ENCODE measurements around the gene TMPRSS4.

Gene TMPRSS4

GRCh38 chr11:118153976-118154375 lies 77.1 kb downstream of the TMPRSS4 start:
- no peak for DNase-seq (ENCODE audit: low spot score)

GRCh38 chr11:118154641-118155040 lies 77.8 kb downstream of the TMPRSS4 start:
- no peak for DNase-seq (ENCODE audit: low spot score)

GRCh38 chr11:118155776-118156530 lies 79.1 kb downstream of the TMPRSS4 start:
- DNase-seq (ENCODE audit: low spot score): no peak

- no peak for DNase-seq (ENCODE audit: low spot score)
These were observed 79.8 kb downstream of the TMPRSS4 start for GRCh38 chr11:118156531-118157185.

GRCh38 chr11:118157186-118157895 lies 80.5 kb downstream of the TMPRSS4 start:
- no peak for DNase-seq (ENCODE audit: low spot score)

GRCh38 chr11:118161786-118162185 lies 84.9 kb downstream of the TMPRSS4 start:
- DNase-seq (ENCODE audit: low spot score): no peak

GRCh38 chr11:118162846-118163245 lies 86.0 kb downstream of the TMPRSS4 start:
- DNase-seq (ENCODE audit: low spot score): no peak

- no peak for DNase-seq (ENCODE audit: low spot score)
These were observed 86.6 kb downstream of the TMPRSS4 start for GRCh38 chr11:118163494-118163893.

- DNase-seq (ENCODE audit: low spot score): no peak
These were observed 88.0 kb downstream of the TMPRSS4 start for GRCh38 chr11:118164885-118165284.

- no peak for DNase-seq (ENCODE audit: low spot score)
These were observed 89.8 kb downstream of the TMPRSS4 start for GRCh38 chr11:118166641-118167040.

- no peak for DNase-seq (ENCODE audit: low spot score)
These were observed 90.4 kb downstream of the TMPRSS4 start for GRCh38 chr11:118167253-118167652.

GRCh38 chr11:118167906-118168305 lies 91.0 kb downstream of the TMPRSS4 start:
- DNase-seq (ENCODE audit: low spot score): no peak

GRCh38 chr11:118168316-118168715 lies 91.4 kb downstream of the TMPRSS4 start:
- DNase-seq (ENCODE audit: low spot score): no peak

GRCh38 chr11:118168751-118169150 lies 91.9 kb downstream of the TMPRSS4 start:
- DNase-seq (ENCODE audit: low spot score): no peak

GRCh38 chr11:118169300-118170140 lies 92.6 kb downstream of the TMPRSS4 start:
- no peak for DNase-seq (ENCODE audit: low spot score)

- no peak for DNase-seq (ENCODE audit: low spot score)
These were observed 93.4 kb downstream of the TMPRSS4 start for GRCh38 chr11:118170231-118170630.

GRCh38 chr11:118170882-118171268 lies 94.0 kb downstream of the TMPRSS4 start:
- DNase-seq (ENCODE audit: low spot score): no peak

Measured in Ammon's horn (tissue), 1 donor.